Ishikawa (cell line): Measurements from ENCODE around the gene WNT5B.

Source experiments
- CEBPB ChIP-seq: IDR thresholded peaks from 2 replicates; pipeline ENCODE4 v1.6.1; 2012
- CREB1 ChIP-seq: IDR thresholded peaks from 2 replicates; pipeline ENCODE4 v1.6.1; 2012; ENCODE audit warnings: low read depth
- EGR1 ChIP-seq: IDR thresholded peaks from 2 replicates; pipeline ENCODE4 v1.6.1; 2012
- EP300 ChIP-seq: IDR thresholded peaks from 2 replicates; pipeline ENCODE4 v1.6.1; 2012; ENCODE audit warnings: borderline replicate concordance
- FOXM1 ChIP-seq: IDR thresholded peaks from 2 replicates; pipeline ENCODE4 v1.6.1; 2012; ENCODE audit warnings: low read depth, borderline replicate concordance
- MAX ChIP-seq: IDR thresholded peaks from 2 replicates; pipeline ENCODE4 v1.6.1; 2012
- NFIC ChIP-seq: IDR thresholded peaks from 2 replicates; pipeline ENCODE4 v1.6.1; 2012
- RAD21 ChIP-seq: IDR thresholded peaks from 2 replicates; pipeline ENCODE4 v1.6.1; 2012; ENCODE audit warnings: low read depth
- REST ChIP-seq: IDR thresholded peaks from 2 replicates; pipeline ENCODE4 v1.6.1; 2012; ENCODE audit warnings: low read depth, mild to moderate bottlenecking
- TAF1 ChIP-seq: IDR thresholded peaks from 2 replicates; pipeline ENCODE4 v1.6.1; 2012; ENCODE audit warnings: low read depth, mild to moderate bottlenecking
- TCF12 ChIP-seq: IDR thresholded peaks from 2 replicates; pipeline ENCODE4 v1.6.1; 2012; ENCODE audit warnings: low read depth
- TEAD4 ChIP-seq: IDR thresholded peaks from 2 replicates; pipeline ENCODE4 v1.6.1; 2012
- USF1 ChIP-seq: IDR thresholded peaks from 2 replicates; pipeline ENCODE4 v1.6.1; 2012
- YY1 ChIP-seq: IDR thresholded peaks from 2 replicates; pipeline ENCODE4 v1.6.1; 2012; ENCODE audit warnings: low read depth
- ZBTB7A ChIP-seq: IDR thresholded peaks from 2 replicates; pipeline ENCODE4 v1.6.1; 2012; ENCODE audit warnings: low read depth

WNT5B gene

GRCh38 chr12:1663440-1664132 is 34.6 kb downstream of the WNT5B start:
- TF ChIP-seq REST: no peak
- no peak for TF ChIP-seq ZBTB7A
- no peak for TF ChIP-seq CREB1
- TF ChIP-seq MAX: no peak
- no peak for TF ChIP-seq FOXM1
- no peak for TF ChIP-seq TEAD4
- no peak for TF ChIP-seq NFIC
- no peak for TF ChIP-seq CEBPB
- TF ChIP-seq USF1: no peak
- TF ChIP-seq RAD21: no peak
- no peak for TF ChIP-seq EP300
- TF ChIP-seq EGR1: no peak
- no peak for TF ChIP-seq YY1
- TF ChIP-seq TCF12: no peak
- no peak for TF ChIP-seq TAF1

- TF ChIP-seq TCF12 (no peak), EGR1 (no peak), MAX (no peak), CREB1 (no peak), ZBTB7A (no peak), TEAD4 (no peak), REST (no peak), EP300 (no peak), YY1 (no peak), RAD21 (no peak), NFIC (no peak), CEBPB (no peak), FOXM1 (no peak), USF1 (no peak)
These were observed 36.3 kb downstream of the WNT5B start for GRCh38 chr12:1665366-1665765.

GRCh38 chr12:1666215-1666614 is 37.2 kb downstream of the WNT5B start:
- TF ChIP-seq EP300 (no peak), REST (no peak), ZBTB7A (no peak), EGR1 (no peak), FOXM1 (no peak), CEBPB (no peak), NFIC (no peak), MAX (no peak), USF1 (no peak), RAD21 (no peak), TEAD4 (no peak), TCF12 (no peak), TAF1 (no peak), CREB1 (no peak), YY1 (no peak)

GRCh38 chr12:1666685-1667162 is 37.7 kb downstream of the WNT5B start:
- TF ChIP-seq TAF1: no peak
- no peak for TF ChIP-seq MAX
- TF ChIP-seq FOXM1: no peak
- no peak for TF ChIP-seq REST
- TF ChIP-seq EP300: no peak
- TF ChIP-seq TCF12: no peak
- TF ChIP-seq EGR1: no peak
- TF ChIP-seq CEBPB: no peak
- no peak for TF ChIP-seq RAD21
- TF ChIP-seq TEAD4: no peak
- no peak for TF ChIP-seq USF1
- TF ChIP-seq YY1: no peak
